NCI-H1930 (cell line): Measurements from ENCODE around the gene TEX10.
"Not testable (repeated sequence)": the region's sequence is repeated elsewhere in the genome, so short reads cannot be mapped to it uniquely, and the experiment has no call there.

Source experiments
- DNase-seq, 2 experiments: peaks; one replicate each; lab custom pipeline; 2025; lab: John Stamatoyannopoulos, UW

TEX10 gene

GRCh38 chr9:100346836-100347235 lies 5.9 kb downstream of the TEX10 start:
- no peak for DNase-seq

GRCh38 chr9:100341889-100342288 lies 10.9 kb downstream of the TEX10 start:
- no peak for DNase-seq

GRCh38 chr9:100340224-100340623 lies 12.5 kb downstream of the TEX10 start:
- DNase-seq = no peak

- DNase-seq = not testable (repeated sequence)
These were observed 14.0 kb downstream of the TEX10 start for GRCh38 chr9:100338736-100339135.

- no peak for DNase-seq
These were observed 28.0 kb downstream of the TEX10 start for GRCh38 chr9:100324594-100325200.

- peak in 1 of 2 experiments; percentile 11 for DNase-seq
These were observed 29.7 kb downstream of the TEX10 start for GRCh38 chr9:100322954-100323536.

GRCh38 chr9:100317706-100318105 lies 35.0 kb downstream of the TEX10 start:
- DNase-seq = no peak

GRCh38 chr9:100315561-100315960 lies 37.2 kb downstream of the TEX10 start:
- no peak for DNase-seq

GRCh38 chr9:100309992-100310391 lies 42.8 kb downstream of the TEX10 start:
- DNase-seq = no peak

- no peak for DNase-seq
These were observed 43.7 kb downstream of the TEX10 start for GRCh38 chr9:100308965-100309564.

- DNase-seq = no peak
These were observed 45.7 kb downstream of the TEX10 start for GRCh38 chr9:100307080-100307479.

- no peak for DNase-seq
These were observed 46.5 kb downstream of the TEX10 start for GRCh38 chr9:100306283-100306682.

- DNase-seq = no peak
These were observed 49.0 kb downstream of the TEX10 start for GRCh38 chr9:100303747-100304146.

- no peak for DNase-seq
These were observed 54.4 kb downstream of the TEX10 start for GRCh38 chr9:100298378-100298777.

GRCh38 chr9:100296407-100296806 lies 56.3 kb downstream of the TEX10 start:
- no peak for DNase-seq

- DNase-seq = no peak
These were observed 57.5 kb downstream of the TEX10 start for GRCh38 chr9:100295240-100295639.

GRCh38 chr9:100294806-100295205 lies 57.9 kb downstream of the TEX10 start:
- DNase-seq = no peak

GRCh38 chr9:100294341-100294740 lies 58.4 kb downstream of the TEX10 start:
- no peak for DNase-seq

- DNase-seq = no peak
These were observed 60.3 kb downstream of the TEX10 start for GRCh38 chr9:100292414-100292813.

- DNase-seq = no peak
These were observed 62.0 kb downstream of the TEX10 start for GRCh38 chr9:100290714-100291113.

- DNase-seq = no peak
These were observed 65.6 kb downstream of the TEX10 start for GRCh38 chr9:100287186-100287585.

GRCh38 chr9:100286257-100286656 lies 66.5 kb downstream of the TEX10 start:
- no peak for DNase-seq

GRCh38 chr9:100285601-100286000 lies 67.1 kb downstream of the TEX10 start:
- DNase-seq = no peak

- DNase-seq = no peak
These were observed 67.7 kb downstream of the TEX10 start for GRCh38 chr9:100285080-100285479.
